ENCODE measurements around the gene PSTPIP1.

Gene PSTPIP1

GRCh38 chr15:76991741-76992645, 2.9 kb upstream of the PSTPIP1 start:
- TF ChIP-seq CTCF (IDR thresholded peaks at IDR 0.05) = no peak
- Histone ChIP-seq H3K4me1 (no peaks in the 10 kb centered on the region), H3K9ac (no peak overlapping the region), H2AFZ (no peak overlapping the region), H3K36me3 (ENCODE audit: control insufficient read depth, insufficient read depth, low read length) (no peaks in the 10 kb centered on the region), H3K9me3 (ENCODE audit: control insufficient read depth, low read length) (no peaks in the 10 kb centered on the region), H3K79me2 (no peaks in the 10 kb centered on the region), H3K27me3 (ENCODE audit: control insufficient read depth, insufficient read depth, low read length) (no peaks in the 10 kb centered on the region), H3K4me2 (ENCODE audit: low read length) (no peak overlapping the region), H3K27ac (no peak overlapping the region), H3K4me3 (ENCODE audit: low read depth, low read length) (no peak overlapping the region)

- Histone ChIP-seq H3K4me3 (ENCODE audit: low read depth, low read length) (no peak overlapping the region), H3K27ac (no peak overlapping the region), H3K4me1 (no peaks in the 10 kb centered on the region)
These were observed 1.7 kb upstream of the PSTPIP1 start for GRCh38 chr15:76993114-76993725.

GRCh38 chr15:76994001-76994400, 925 bp upstream of the PSTPIP1 start:
- H3K9ac ChIP-seq = no peak overlapping the region
- H3K4me1 ChIP-seq = no peaks in the 10 kb centered on the region
- no peaks in the 10 kb centered on the region for H3K79me2 ChIP-seq
- H2AFZ ChIP-seq = no peak overlapping the region
- H3K4me2 ChIP-seq (ENCODE audit: low read length) = no peak overlapping the region
- H3K9me3 ChIP-seq (ENCODE audit: control insufficient read depth, low read length) = no peaks in the 10 kb centered on the region
- TF ChIP-seq CTCF (IDR thresholded peaks at IDR 0.05) = no peak
- H3K4me3 ChIP-seq (ENCODE audit: low read depth, low read length) = no peak overlapping the region
- H3K27ac ChIP-seq = no peak overlapping the region
- H3K27me3 ChIP-seq (ENCODE audit: control insufficient read depth, insufficient read depth, low read length) = no peaks in the 10 kb centered on the region
- no peaks in the 10 kb centered on the region for H3K36me3 ChIP-seq (ENCODE audit: control insufficient read depth, insufficient read depth, low read length)

More at GRCh38 chr15:76993114-76993725, 1.7 kb upstream of the PSTPIP1 start:
- no peak for TF ChIP-seq CTCF (IDR thresholded peaks at IDR 0.05)
- H3K79me2 ChIP-seq = no peaks in the 10 kb centered on the region
- no peaks in the 10 kb centered on the region for H3K36me3 ChIP-seq (ENCODE audit: control insufficient read depth, insufficient read depth, low read length)
- H3K27me3 ChIP-seq (ENCODE audit: control insufficient read depth, insufficient read depth, low read length) = no peaks in the 10 kb centered on the region
- no peak overlapping the region for H2AFZ ChIP-seq
- H3K9me3 ChIP-seq (ENCODE audit: control insufficient read depth, low read length) = no peaks in the 10 kb centered on the region
- no peak overlapping the region for H3K4me2 ChIP-seq (ENCODE audit: low read length)
- no peak overlapping the region for H3K9ac ChIP-seq

- Histone ChIP-seq H3K79me2 (no peaks in the 10 kb centered on the region), H3K4me2 (ENCODE audit: low read length) (no peak overlapping the region), H3K27ac (no peak overlapping the region), H3K4me1 (no peaks in the 10 kb centered on the region), H3K9me3 (ENCODE audit: control insufficient read depth, low read length) (no peaks in the 10 kb centered on the region), H3K27me3 (ENCODE audit: control insufficient read depth, insufficient read depth, low read length) (no peaks in the 10 kb centered on the region), H3K4me3 (ENCODE audit: low read depth, low read length) (no peak overlapping the region), H3K36me3 (ENCODE audit: control insufficient read depth, insufficient read depth, low read length) (no peaks in the 10 kb centered on the region), H3K9ac (no peak overlapping the region), H2AFZ (no peak overlapping the region)
- TF ChIP-seq CTCF (IDR thresholded peaks at IDR 0.05) = no peak
These were observed 430 bp upstream of the PSTPIP1 start for GRCh38 chr15:76994496-76994895.

Data from parathyroid adenoma (tissue), 2 donors.